ENCODE data around the gene KRT4. TPM values are rescaled to one million over a fixed set of nuclear protein-coding genes. Genes with fewer than 3 reads are reported as not detected.

Gene KRT4
- total and polyA plus RNA-seq, 2 experiments from 2014 or later, result not detected

DNA sequence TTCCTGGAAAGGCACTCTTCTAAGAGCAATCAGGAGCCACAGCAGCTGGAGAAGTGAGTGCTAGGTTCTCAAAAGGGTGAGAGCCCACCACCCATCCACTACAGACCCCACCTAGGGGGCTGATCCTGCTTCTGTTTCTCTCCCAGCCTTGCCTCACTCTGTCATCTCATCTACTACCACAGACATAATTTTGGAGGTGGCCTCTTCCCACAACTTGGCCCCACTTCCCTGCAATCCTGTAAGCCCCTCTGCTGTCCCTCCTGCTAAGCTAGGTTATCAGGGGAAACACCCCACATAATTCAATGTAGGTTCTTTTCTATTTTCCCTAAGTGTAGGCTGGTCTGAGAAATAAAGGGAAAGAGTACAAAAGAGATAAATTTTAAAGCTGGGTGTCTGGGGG lies 53.3 kb downstream of the KRT4 start (continued):
- TF ChIP-seq, protein P1, sequence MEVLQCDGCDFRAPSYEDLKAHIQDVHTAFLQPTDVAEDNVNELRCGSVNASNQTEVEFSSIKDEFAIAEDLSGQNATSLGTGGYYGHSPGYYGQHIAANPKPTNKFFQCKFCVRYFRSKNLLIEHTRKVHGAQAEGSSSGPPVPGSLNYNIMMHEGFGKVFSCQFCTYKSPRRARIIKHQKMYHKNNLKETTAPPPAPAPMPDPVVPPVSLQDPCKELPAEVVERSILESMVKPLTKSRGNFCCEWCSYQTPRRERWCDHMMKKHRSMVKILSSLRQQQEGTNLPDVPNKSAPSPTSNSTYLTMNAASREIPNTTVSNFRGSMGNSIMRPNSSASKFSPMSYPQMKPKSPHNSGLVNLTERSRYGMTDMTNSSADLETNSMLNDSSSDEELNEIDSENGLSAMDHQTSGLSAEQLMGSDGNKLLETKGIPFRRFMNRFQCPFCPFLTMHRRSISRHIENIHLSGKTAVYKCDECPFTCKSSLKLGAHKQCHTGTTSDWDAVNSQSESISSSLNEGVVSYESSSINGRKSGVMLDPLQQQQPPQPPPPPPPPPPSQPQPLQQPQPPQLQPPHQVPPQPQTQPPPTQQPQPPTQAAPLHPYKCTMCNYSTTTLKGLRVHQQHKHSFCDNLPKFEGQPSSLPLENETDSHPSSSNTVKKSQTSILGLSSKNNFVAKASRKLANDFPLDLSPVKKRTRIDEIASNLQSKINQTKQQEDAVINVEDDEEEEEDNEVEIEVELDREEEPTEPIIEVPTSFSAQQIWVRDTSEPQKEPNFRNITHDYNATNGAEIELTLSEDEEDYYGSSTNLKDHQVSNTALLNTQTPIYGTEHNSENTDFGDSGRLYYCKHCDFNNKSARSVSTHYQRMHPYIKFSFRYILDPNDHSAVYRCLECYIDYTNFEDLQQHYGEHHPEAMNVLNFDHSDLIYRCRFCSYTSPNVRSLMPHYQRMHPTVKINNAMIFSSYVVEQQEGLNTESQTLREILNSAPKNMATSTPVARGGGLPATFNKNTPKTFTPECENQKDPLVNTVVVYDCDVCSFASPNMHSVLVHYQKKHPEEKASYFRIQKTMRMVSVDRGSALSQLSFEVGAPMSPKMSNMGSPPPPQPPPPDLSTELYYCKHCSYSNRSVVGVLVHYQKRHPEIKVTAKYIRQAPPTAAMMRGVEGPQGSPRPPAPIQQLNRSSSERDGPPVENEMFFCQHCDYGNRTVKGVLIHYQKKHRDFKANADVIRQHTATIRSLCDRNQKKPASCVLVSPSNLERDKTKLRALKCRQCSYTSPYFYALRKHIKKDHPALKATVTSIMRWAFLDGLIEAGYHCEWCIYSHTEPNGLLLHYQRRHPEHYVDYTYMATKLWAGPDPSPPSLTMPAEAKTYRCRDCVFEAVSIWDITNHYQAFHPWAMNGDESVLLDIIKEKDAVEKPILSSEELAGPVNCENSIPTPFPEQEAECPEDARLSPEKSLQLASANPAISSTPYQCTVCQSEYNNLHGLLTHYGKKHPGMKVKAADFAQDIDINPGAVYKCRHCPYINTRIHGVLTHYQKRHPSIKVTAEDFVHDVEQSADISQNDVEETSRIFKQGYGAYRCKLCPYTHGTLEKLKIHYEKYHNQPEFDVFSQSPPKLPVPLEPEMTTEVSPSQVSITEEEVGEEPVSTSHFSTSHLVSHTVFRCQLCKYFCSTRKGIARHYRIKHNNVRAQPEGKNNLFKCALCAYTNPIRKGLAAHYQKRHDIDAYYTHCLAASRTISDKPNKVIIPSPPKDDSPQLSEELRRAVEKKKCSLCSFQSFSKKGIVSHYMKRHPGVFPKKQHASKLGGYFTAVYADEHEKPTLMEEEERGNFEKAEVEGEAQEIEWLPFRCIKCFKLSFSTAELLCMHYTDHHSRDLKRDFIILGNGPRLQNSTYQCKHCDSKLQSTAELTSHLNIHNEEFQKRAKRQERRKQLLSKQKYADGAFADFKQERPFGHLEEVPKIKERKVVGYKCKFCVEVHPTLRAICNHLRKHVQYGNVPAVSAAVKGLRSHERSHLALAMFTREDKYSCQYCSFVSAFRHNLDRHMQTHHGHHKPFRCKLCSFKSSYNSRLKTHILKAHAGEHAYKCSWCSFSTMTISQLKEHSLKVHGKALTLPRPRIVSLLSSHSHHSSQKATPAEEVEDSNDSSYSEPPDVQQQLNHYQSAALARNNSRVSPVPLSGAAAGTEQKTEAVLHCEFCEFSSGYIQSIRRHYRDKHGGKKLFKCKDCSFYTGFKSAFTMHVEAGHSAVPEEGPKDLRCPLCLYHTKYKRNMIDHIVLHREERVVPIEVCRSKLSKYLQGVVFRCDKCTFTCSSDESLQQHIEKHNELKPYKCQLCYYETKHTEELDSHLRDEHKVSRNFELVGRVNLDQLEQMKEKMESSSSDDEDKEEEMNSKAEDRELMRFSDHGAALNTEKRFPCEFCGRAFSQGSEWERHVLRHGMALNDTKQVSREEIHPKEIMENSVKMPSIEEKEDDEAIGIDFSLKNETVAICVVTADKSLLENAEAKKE (CRISPR knock-in tag; IDR thresholded peaks at IDR 0.05), result no peak
- TF ChIP-seq STAT1 (IDR thresholded peaks at IDR 0.05; ENCODE audit: unreplicated experiment) (no peak), NANOG (IDR thresholded peaks at IDR 0.05; ENCODE audit: borderline replicate concordance) (no peak), ZNF114 (CRISPR knock-in tag; IDR thresholded peaks at IDR 0.05) (no peak), CREB1 (CRISPR knock-in tag; IDR thresholded peaks at IDR 0.05; ENCODE audit: low read depth) (no peak)
- TF ChIP-seq, protein P2, sequence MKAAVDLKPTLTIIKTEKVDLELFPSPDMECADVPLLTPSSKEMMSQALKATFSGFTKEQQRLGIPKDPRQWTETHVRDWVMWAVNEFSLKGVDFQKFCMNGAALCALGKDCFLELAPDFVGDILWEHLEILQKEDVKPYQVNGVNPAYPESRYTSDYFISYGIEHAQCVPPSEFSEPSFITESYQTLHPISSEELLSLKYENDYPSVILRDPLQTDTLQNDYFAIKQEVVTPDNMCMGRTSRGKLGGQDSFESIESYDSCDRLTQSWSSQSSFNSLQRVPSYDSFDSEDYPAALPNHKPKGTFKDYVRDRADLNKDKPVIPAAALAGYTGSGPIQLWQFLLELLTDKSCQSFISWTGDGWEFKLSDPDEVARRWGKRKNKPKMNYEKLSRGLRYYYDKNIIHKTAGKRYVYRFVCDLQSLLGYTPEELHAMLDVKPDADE (IDR thresholded peaks at IDR 0.05), result no peak

DNA sequence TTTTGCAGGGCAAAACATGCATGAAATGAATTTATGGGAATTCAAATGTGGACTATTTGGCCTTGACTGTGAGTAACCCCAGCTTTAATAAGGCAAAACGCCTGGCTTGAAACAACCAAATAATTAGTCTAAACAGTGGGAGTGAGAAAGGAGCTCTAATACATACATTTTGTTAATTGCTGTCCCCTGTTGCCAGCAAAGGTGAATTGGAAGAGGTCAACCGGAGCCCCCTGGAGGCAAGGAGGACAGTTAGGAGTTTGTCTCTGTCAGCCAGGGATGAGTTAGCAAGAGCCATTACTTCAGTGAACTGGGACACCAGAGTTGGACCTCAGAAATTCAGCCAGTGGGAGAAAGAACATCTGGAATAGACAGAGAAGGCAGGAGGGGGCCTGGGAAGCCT lies 54.2 kb downstream of the KRT4 start:
- Mint-ChIP-seq H3K27ac (no peak overlapping the region), H3K27me3 (ENCODE audit: insufficient read depth, low read depth, poor library complexity) (peaks cover 9% of the 10 kb centered on the region), H3K4me1 (no peaks in the 10 kb centered on the region), H3K9me3 (peaks cover 31% of the 10 kb centered on the region), H3K4me3 (no peak overlapping the region), H3K36me3 (ENCODE audit: low read depth) (peaks cover 5% of the 10 kb centered on the region)
- TF ChIP-seq, protein P3, sequence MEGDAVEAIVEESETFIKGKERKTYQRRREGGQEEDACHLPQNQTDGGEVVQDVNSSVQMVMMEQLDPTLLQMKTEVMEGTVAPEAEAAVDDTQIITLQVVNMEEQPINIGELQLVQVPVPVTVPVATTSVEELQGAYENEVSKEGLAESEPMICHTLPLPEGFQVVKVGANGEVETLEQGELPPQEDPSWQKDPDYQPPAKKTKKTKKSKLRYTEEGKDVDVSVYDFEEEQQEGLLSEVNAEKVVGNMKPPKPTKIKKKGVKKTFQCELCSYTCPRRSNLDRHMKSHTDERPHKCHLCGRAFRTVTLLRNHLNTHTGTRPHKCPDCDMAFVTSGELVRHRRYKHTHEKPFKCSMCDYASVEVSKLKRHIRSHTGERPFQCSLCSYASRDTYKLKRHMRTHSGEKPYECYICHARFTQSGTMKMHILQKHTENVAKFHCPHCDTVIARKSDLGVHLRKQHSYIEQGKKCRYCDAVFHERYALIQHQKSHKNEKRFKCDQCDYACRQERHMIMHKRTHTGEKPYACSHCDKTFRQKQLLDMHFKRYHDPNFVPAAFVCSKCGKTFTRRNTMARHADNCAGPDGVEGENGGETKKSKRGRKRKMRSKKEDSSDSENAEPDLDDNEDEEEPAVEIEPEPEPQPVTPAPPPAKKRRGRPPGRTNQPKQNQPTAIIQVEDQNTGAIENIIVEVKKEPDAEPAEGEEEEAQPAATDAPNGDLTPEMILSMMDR (conservative IDR thresholded peaks at IDR 0.05; ENCODE audit: low read depth in 2 of 2), result peak in 1 of 2 experiments; percentile 51; a peak in 2 of 4 replicates
- TF ChIP-seq ZNF331 (CRISPR knock-in tag; IDR thresholded peaks at IDR 0.05; ENCODE audit: low read depth), result no peak
- Histone ChIP-seq H3K4me3 (no peak overlapping the region), H3K4me2 (no peak overlapping the region), H3K79me2 (replicated peaks; ENCODE audit: insufficient read depth) (no peaks in the 10 kb centered on the region), H2AFZ (no peak overlapping the region), H4K20me1 (replicated peaks; ENCODE audit: insufficient read depth) (no peaks in the 10 kb centered on the region), H3F3A (replicated peaks; ENCODE audit: low read depth) (no peaks in the 10 kb centered on the region), H3K9me2 (ENCODE audit: insufficient read depth) (0 out of 2 replicates have a peak, but pooled peaks cover 5% of the 10 kb centered on the region), H3K27me3 (ENCODE audit: insufficient read depth) (no peaks in the 10 kb centered on the region), H3K27ac (ENCODE audit: low read depth) (no peak overlapping the region), H3K4me1 (ENCODE audit: insufficient read depth) (no peaks in the 10 kb centered on the region), H3K36me3 (ENCODE audit: insufficient read depth) (no peaks in the 10 kb centered on the region; the same call in 1 of the 2 replicates)
- ATAC-seq (no peak), DNase-seq (ENCODE audit: low spot score) (peak; percentile 16)
